HepG2 (cell line): Measurements from ENCODE around the gene CDC42EP1. TPM values are rescaled to one million over a fixed set of nuclear protein-coding genes. Genes with fewer than 3 reads are reported as not detected.

Source experiments
- ARNTL ChIP-seq: sonication (generic); formaldehyde crosslinking; IDR thresholded peaks from 2 replicates; pipeline ENCODE4 v1.4.0; 2020; ENCODE audit warnings: mild to moderate bottlenecking, missing genetic modification reagents
- FLYWCH1 ChIP-seq: sonication (generic); formaldehyde crosslinking; IDR thresholded peaks from 2 replicates; pipeline ENCODE4 v1.8.1; 2023; ENCODE audit warnings: mild to moderate bottlenecking, missing genetic modification reagents
- HINFP ChIP-seq: sonication (generic); formaldehyde crosslinking; IDR thresholded peaks from 2 replicates; pipeline ENCODE4 v1.4.0; 2020; ENCODE audit warnings: low read depth, mild to moderate bottlenecking, missing genetic modification reagents
- HOXA5 ChIP-seq: sonication (generic); formaldehyde crosslinking; IDR thresholded peaks from 2 replicates; pipeline ENCODE4 v1.4.0; 2020; ENCODE audit warnings: missing genetic modification reagents
- KAT2B ChIP-seq: fragments of 150-350 bp; IDR thresholded peaks from 2 replicates; pipeline ENCODE4 v1.6.1; 2014; ENCODE audit warnings: low read depth, low read length, borderline replicate concordance
- MAX ChIP-seq: IDR thresholded peaks from 2 replicates; pipeline ENCODE4 v1.6.1; 2012; ENCODE audit warnings: inconsistent platforms
- NR1H2 ChIP-seq: sonication (generic); formaldehyde crosslinking; IDR thresholded peaks from 2 replicates; pipeline ENCODE4 v1.8.1; 2022; ENCODE audit warnings: low read depth, missing genetic modification reagents, borderline replicate concordance
- PAXIP1 ChIP-seq: sonication (generic); formaldehyde crosslinking; conservative IDR thresholded peaks from 2 replicates; pipeline ENCODE4 v1.4.0; 2020; ENCODE audit warnings: mild to moderate bottlenecking, missing genetic modification reagents, moderate library complexity
- SCMH1 ChIP-seq: sonication (generic); formaldehyde crosslinking; IDR thresholded peaks from 2 replicates; pipeline ENCODE4 v1.9.0; 2021; ENCODE audit warnings: missing genetic modification reagents, mild to moderate bottlenecking, borderline replicate concordance
- ZNF3 ChIP-seq: IDR thresholded peaks from 2 replicates; pipeline ENCODE4 v1.7.0; 2017; ENCODE audit warnings: inconsistent platforms
- ZNF496 ChIP-seq: sonication (generic); formaldehyde crosslinking; IDR thresholded peaks from 2 replicates; pipeline ENCODE4 v1.8.1; 2023; ENCODE audit warnings: mild to moderate bottlenecking, moderate library complexity, missing genetic modification reagents; ENCODE audit not compliant: insufficient replicate concordance
- ZNF558 ChIP-seq: sonication (generic); formaldehyde crosslinking; IDR thresholded peaks from 2 replicates; pipeline ENCODE4 v1.9.0; 2022; ENCODE audit warnings: mild to moderate bottlenecking, missing genetic modification reagents, borderline replicate concordance
- polyA plus RNA-seq, 8 experiments: library from polyadenylated mRNA; depleted of rRNA in 3 of 8; stranded (reverse) in 7 of 8; unstranded in 1 of 8; fragments of >200 nt; fragmentation: Illumina TruSeq in 4 of 8; extraction: Trizol in 4 of 8; gene quantifications; 2 replicates each; pipeline versions ENCODE4 v1.2.1 to v1.2.3, GENCODE V29; 2011 to 2016; ENCODE audit warnings: low read depth in 4 of 8, missing spikeins in 1 of 8, mixed read lengths in 1 of 8; ENCODE audit not compliant: insufficient read depth in 1 of 8
- total RNA-seq, 5 experiments: library from RNA; depleted of rRNA; stranded (reverse); fragments of >200 nt; fragmentation: Illumina TruSeq; extraction: Trizol; gene quantifications; 2 replicates each; pipeline ENCODE4 v1.2.3, GENCODE V29; 2016; ENCODE audit warnings: low read depth in 1 of 5
- TF ChIP-seq, protein P1 (sequence below): sonication (generic); formaldehyde crosslinking; IDR thresholded peaks from 2 replicates; pipeline ENCODE4 v1.4.0; 2020; ENCODE audit warnings: missing genetic modification reagents
- TF ChIP-seq, protein P2 (sequence below), 2 experiments: sonication (generic) in 1 of 2; formaldehyde crosslinking in 1 of 2; IDR thresholded peaks; 2 replicates each; pipeline versions ENCODE4 v1.6.1 to v1.9.0; 2014 to 2022; ENCODE audit warnings: antibody characterized with exemption in 1 of 2, borderline replicate concordance in 1 of 2, inconsistent platforms in 1 of 2, low read depth in 1 of 2, missing genetic modification reagents in 1 of 2

The CDC42EP1 gene
- total and polyA plus RNA-seq, 2 of the 13 experiments (the other 11 are each of a cell fraction or from before 2014, with no cell fraction given): 17.1 to 29.5 TPM

- TF ChIP-seq KAT2B (no peak), FLYWCH1 (CRISPR knock-in tag) (0 out of 2 replicates have a peak, but pooled peaks have one; percentile 42), ZNF496 (CRISPR knock-in tag) (no peak), ARNTL (CRISPR knock-in tag) (peak; percentile 84), ZNF558 (CRISPR knock-in tag) (peak; percentile 29; the same call in 1 of the 2 replicates), PAXIP1 (peak; percentile 73), SCMH1 (CRISPR knock-in tag) (no peak), HOXA5 (peak; percentile 89), MAX (peak; percentile 97), ZNF3 (no peak), HINFP (CRISPR knock-in tag) (0 out of 2 replicates have a peak, but pooled peaks have one; percentile 26), NR1H2 (CRISPR knock-in tag) (0 out of 2 replicates have a peak, but pooled peaks have one; percentile 19)
- TF ChIP-seq, protein P1, sequence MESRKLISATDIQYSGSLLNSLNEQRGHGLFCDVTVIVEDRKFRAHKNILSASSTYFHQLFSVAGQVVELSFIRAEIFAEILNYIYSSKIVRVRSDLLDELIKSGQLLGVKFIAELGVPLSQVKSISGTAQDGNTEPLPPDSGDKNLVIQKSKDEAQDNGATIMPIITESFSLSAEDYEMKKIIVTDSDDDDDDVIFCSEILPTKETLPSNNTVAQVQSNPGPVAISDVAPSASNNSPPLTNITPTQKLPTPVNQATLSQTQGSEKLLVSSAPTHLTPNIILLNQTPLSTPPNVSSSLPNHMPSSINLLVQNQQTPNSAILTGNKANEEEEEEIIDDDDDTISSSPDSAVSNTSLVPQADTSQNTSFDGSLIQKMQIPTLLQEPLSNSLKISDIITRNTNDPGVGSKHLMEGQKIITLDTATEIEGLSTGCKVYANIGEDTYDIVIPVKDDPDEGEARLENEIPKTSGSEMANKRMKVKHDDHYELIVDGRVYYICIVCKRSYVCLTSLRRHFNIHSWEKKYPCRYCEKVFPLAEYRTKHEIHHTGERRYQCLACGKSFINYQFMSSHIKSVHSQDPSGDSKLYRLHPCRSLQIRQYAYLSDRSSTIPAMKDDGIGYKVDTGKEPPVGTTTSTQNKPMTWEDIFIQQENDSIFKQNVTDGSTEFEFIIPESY (CRISPR knock-in tag): peak; percentile 80
- TF ChIP-seq, protein P2, sequence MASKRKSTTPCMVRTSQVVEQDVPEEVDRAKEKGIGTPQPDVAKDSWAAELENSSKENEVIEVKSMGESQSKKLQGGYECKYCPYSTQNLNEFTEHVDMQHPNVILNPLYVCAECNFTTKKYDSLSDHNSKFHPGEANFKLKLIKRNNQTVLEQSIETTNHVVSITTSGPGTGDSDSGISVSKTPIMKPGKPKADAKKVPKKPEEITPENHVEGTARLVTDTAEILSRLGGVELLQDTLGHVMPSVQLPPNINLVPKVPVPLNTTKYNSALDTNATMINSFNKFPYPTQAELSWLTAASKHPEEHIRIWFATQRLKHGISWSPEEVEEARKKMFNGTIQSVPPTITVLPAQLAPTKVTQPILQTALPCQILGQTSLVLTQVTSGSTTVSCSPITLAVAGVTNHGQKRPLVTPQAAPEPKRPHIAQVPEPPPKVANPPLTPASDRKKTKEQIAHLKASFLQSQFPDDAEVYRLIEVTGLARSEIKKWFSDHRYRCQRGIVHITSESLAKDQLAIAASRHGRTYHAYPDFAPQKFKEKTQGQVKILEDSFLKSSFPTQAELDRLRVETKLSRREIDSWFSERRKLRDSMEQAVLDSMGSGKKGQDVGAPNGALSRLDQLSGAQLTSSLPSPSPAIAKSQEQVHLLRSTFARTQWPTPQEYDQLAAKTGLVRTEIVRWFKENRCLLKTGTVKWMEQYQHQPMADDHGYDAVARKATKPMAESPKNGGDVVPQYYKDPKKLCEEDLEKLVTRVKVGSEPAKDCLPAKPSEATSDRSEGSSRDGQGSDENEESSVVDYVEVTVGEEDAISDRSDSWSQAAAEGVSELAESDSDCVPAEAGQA (IDR thresholded peaks at IDR 0.05; ENCODE audit: low read depth): peak; percentile 47; the same call in 1 of the 2 replicates
- TF ChIP-seq, protein P2 (CRISPR knock-in tag; IDR thresholded peaks at IDR 0.05; ENCODE audit: borderline replicate concordance): no peak
These were observed 1.1 kb downstream of the CDC42EP1 start (continued) for GRCh38 chr22:37561212-37562048.
